Smooth muscle cell of the brain vasculature (primary cell): ENCODE measurements around the gene LRRC56.

Experiments used
- DNase-seq: peaks from one replicate; pipeline ENCODE4 v3.0.0-alpha.2; 2012; ENCODE audit warnings: low read depth, low spot score

The LRRC56 gene

GRCh38 chr11:539971-540481 is 2.7 kb downstream of the LRRC56 start:
- DNase-seq = no peak

- no peak for DNase-seq
Measured at GRCh38 chr11:540583-541432, 3.5 kb downstream of the LRRC56 start.

GRCh38 chr11:541433-541885 is 4.1 kb downstream of the LRRC56 start:
- DNase-seq = no peak

- no peak for DNase-seq
Measured at GRCh38 chr11:544817-545166, 7.5 kb downstream of the LRRC56 start.

GRCh38 chr11:545171-545570 is 7.8 kb downstream of the LRRC56 start:
- DNase-seq = no peak

GRCh38 chr11:548700-549603 is 11.6 kb downstream of the LRRC56 start:
- DNase-seq = no peak

- DNase-seq = no peak
Measured at GRCh38 chr11:550021-550745, 12.9 kb downstream of the LRRC56 start.

- DNase-seq = no peak
Measured at GRCh38 chr11:550746-551085, 13.4 kb downstream of the LRRC56 start.

GRCh38 chr11:551131-551530 is 13.8 kb downstream of the LRRC56 start:
- no peak for DNase-seq

- no peak for DNase-seq
Measured at GRCh38 chr11:551596-551995, 14.3 kb downstream of the LRRC56 start.

GRCh38 chr11:553083-553987 is 16.0 kb downstream of the LRRC56 start:
- DNase-seq = no peak

GRCh38 chr11:553988-554340 is 16.6 kb downstream of the LRRC56 start:
- DNase-seq = no peak

GRCh38 chr11:554428-555226 is 17.3 kb downstream of the LRRC56 start:
- no peak for DNase-seq

GRCh38 chr11:555227-555779 is 18.0 kb downstream of the LRRC56 start:
- no peak for DNase-seq

GRCh38 chr11:555780-556661 is 18.7 kb downstream of the LRRC56 start:
- DNase-seq = no peak

GRCh38 chr11:556662-557256 is 19.4 kb downstream of the LRRC56 start:
- no peak for DNase-seq

- DNase-seq = no peak
Measured at GRCh38 chr11:557328-558132, 20.2 kb downstream of the LRRC56 start.

- DNase-seq = no peak
Measured at GRCh38 chr11:558503-558902, 21.2 kb downstream of the LRRC56 start.
